Right cardiac atrium (tissue), 5 donors: ENCODE data around the gene CLEC16A. TPM values are rescaled to one million over a fixed set of nuclear protein-coding genes. Genes with fewer than 3 reads are reported as not detected.

Experiments used
- ATAC-seq, 2 donors: fragments of 200-7000 bp; cut with Tn5 transposase; one replicate each; pipeline versions ENCODE4 v1.8.0 to v1.9.1; 2020; ENCODE audit warnings: moderate library complexity in 2 of 2, mild to moderate bottlenecking in 1 of 2
- DNase-seq, 3 donors: peaks; one replicate each; pipeline ENCODE4 v3.0.0-alpha.2; 2020
- H3K27ac ChIP-seq: one replicate; pipeline ENCODE4 v1.5.1; 2013; ENCODE audit warnings: mild to moderate bottlenecking, low read length, control low read depth, moderate library complexity
- H3K27me3 ChIP-seq: one replicate; pipeline ENCODE4 v1.6.1; 2013; ENCODE audit not compliant: control insufficient read depth, insufficient read depth
- H3K4me1 ChIP-seq: one replicate; pipeline ENCODE4 v1.6.1; 2013; ENCODE audit warnings: low read length; ENCODE audit not compliant: control insufficient read depth, insufficient read depth
- H3K4me3 ChIP-seq: one replicate; pipeline ENCODE4 v1.5.1; 2013; ENCODE audit warnings: low read length, control low read depth
- H3K9me3 ChIP-seq: one replicate; pipeline ENCODE4 v1.6.1; 2013; ENCODE audit warnings: low read length; ENCODE audit not compliant: control insufficient read depth
- WGBS: extraction: QIAGEN DNeasy Blood & Tissue Kit; methylation state at CpG from one replicate; pipeline ENCODE4 v1.1.7; 2013; 5-methylcytosine and 5-hydroxymethylcytosine counted together
- intact Hi-C, 4 donors: fragments of 100-400 bp; cut with DNase I; formaldehyde crosslinking; loops; one replicate each; pipeline versions ENCODE4 v1.11.0 to v1.14.0; 2022 to 2023
- polyA plus RNA-seq: library from polyadenylated mRNA; stranded (reverse); fragments of 200-250 nt; gene quantifications from one replicate; pipeline ENCODE4 v1.2.3, GENCODE V29; 2013
- total RNA-seq, 4 donors: library from RNA; stranded (reverse); fragmentation: NEBNext Ultra II Directional; extraction: Animal tissue kit (Norgen Biotek cat#: 25700); gene quantifications; one replicate each; pipeline ENCODE4 v1.2.1, GENCODE V29; 2021
- donor health status: healthy with polysubstance abuse.
- donor health status: DM: no; HTN: yes; CAD: no.
- donor health status: DM: no; HTN: no; CAD: no.
- donor health status: DM: no; HTN: yes; CAD: no; lungs with severe emphysema.
- donor health status: DM: yes; HTN: yes; CAD: no.

Gene CLEC16A
- total and polyA plus RNA-seq, 5 donors: 14.9 to 31.5 (median 29.2) TPM

GRCh38 chr16:11170201-11170600 lies 225.8 kb downstream of the CLEC16A start:
- intact Hi-C loops: no loop called here

GRCh38 chr16:11170696-11171447 lies 226.5 kb downstream of the CLEC16A start:
- no peak for ATAC-seq
- DNase-seq: no peak
- H3K4me3 ChIP-seq: no peak overlapping the region
- peaks cover 9% of the 10 kb centered on the region for H3K4me1 ChIP-seq
- H3K9me3 ChIP-seq: no peaks in the 10 kb centered on the region
- H3K27me3 ChIP-seq: no peaks in the 10 kb centered on the region
- H3K27ac ChIP-seq: no peak overlapping the region
- intact Hi-C loops: no loop called here
- whole genome bisulfite sequencing: 91% methylated on average over 19 of the region's 19 CpGs

More at GRCh38 chr16:11170201-11170600, 225.8 kb downstream of the CLEC16A start:
- H3K27ac ChIP-seq: no peak overlapping the region
- H3K4me1 ChIP-seq: peaks cover 9% of the 10 kb centered on the region
- no peak overlapping the region for H3K4me3 ChIP-seq
- DNase-seq (no peak), ATAC-seq (no peak)
- WGBS: 88% methylated on average over 7 of the region's 7 CpGs
- no peaks in the 10 kb centered on the region for H3K27me3 ChIP-seq
- H3K9me3 ChIP-seq: no peaks in the 10 kb centered on the region

- no peaks in the 10 kb centered on the region for H3K9me3 ChIP-seq
- no peak for DNase-seq
- no peak for ATAC-seq
- intact Hi-C loops: no loop called here
- H3K4me3 ChIP-seq: no peak overlapping the region
- 87% methylated on average over 4 of the region's 4 CpGs for WGBS
- no peak overlapping the region for H3K27ac ChIP-seq
- H3K27me3 ChIP-seq: no peaks in the 10 kb centered on the region
- peaks cover 9% of the 10 kb centered on the region for H3K4me1 ChIP-seq
Observed at GRCh38 chr16:11171448-11171709, 227.0 kb downstream of the CLEC16A start.

- intact Hi-C loops: no loop called here
Observed at GRCh38 chr16:11171757-11172299, 227.5 kb downstream of the CLEC16A start.

GRCh38 chr16:11173426-11173825 lies 229.1 kb downstream of the CLEC16A start:
- DNase-seq: no peak
- H3K4me3 ChIP-seq: no peak overlapping the region
- intact Hi-C loops: no loop called here
- no peaks in the 10 kb centered on the region for H3K9me3 ChIP-seq
- ATAC-seq: no peak
- no peak overlapping the region for H3K27ac ChIP-seq
- 96% methylated on average over 15 of the region's 15 CpGs for WGBS
- no peaks in the 10 kb centered on the region for H3K27me3 ChIP-seq
- peaks cover 8% of the 10 kb centered on the region for H3K4me1 ChIP-seq

More at GRCh38 chr16:11171757-11172299, 227.5 kb downstream of the CLEC16A start:
- no peak for ATAC-seq
- no peaks in the 10 kb centered on the region for H3K9me3 ChIP-seq
- H3K4me1 ChIP-seq: peaks cover 9% of the 10 kb centered on the region
- no peak for DNase-seq
- no peaks in the 10 kb centered on the region for H3K27me3 ChIP-seq
- no peak overlapping the region for H3K4me3 ChIP-seq
- 73% methylated on average over 3 of the region's 3 CpGs for WGBS
- H3K27ac ChIP-seq: no peak overlapping the region

- WGBS: 97% methylated on average over 26 of the region's 26 CpGs
- H3K4me1 ChIP-seq: peaks cover 2% of the 10 kb centered on the region
- no peak overlapping the region for H3K27ac ChIP-seq
- ATAC-seq (no peak), DNase-seq (peak in 1 of 3 donors; percentile 48)
- intact Hi-C loops: no loop called here
- H3K9me3 ChIP-seq: no peaks in the 10 kb centered on the region
- no peak overlapping the region for H3K4me3 ChIP-seq
- H3K27me3 ChIP-seq: no peaks in the 10 kb centered on the region
Observed at GRCh38 chr16:11174141-11174540, 229.8 kb downstream of the CLEC16A start.

GRCh38 chr16:11175106-11175786 lies 230.9 kb downstream of the CLEC16A start:
- 74% methylated on average over 7 of the region's 7 CpGs for WGBS
- Histone ChIP-seq H3K4me1 (peaks cover 2% of the 10 kb centered on the region), H3K4me3 (no peak overlapping the region), H3K9me3 (no peaks in the 10 kb centered on the region), H3K27ac (no peak overlapping the region), H3K27me3 (no peaks in the 10 kb centered on the region)
- no peak for DNase-seq
- intact Hi-C loops: no loop called here
- no peak for ATAC-seq

GRCh38 chr16:11175787-11176341 lies 231.5 kb downstream of the CLEC16A start:
- intact Hi-C loops: no loop called here
- ATAC-seq: no peak
- Histone ChIP-seq H3K27ac (no peak overlapping the region), H3K4me3 (no peak overlapping the region), H3K4me1 (peaks cover 2% of the 10 kb centered on the region), H3K27me3 (no peaks in the 10 kb centered on the region), H3K9me3 (no peaks in the 10 kb centered on the region)
- no peak for DNase-seq
- 95% methylated on average over 11 of the region's 11 CpGs for WGBS

- Histone ChIP-seq H3K27me3 (no peaks in the 10 kb centered on the region), H3K4me3 (no peak overlapping the region), H3K4me1 (no peaks in the 10 kb centered on the region), H3K27ac (no peak overlapping the region), H3K9me3 (no peaks in the 10 kb centered on the region)
- WGBS: 94% methylated on average over 6 of the region's 6 CpGs
- no peak for ATAC-seq
- DNase-seq: no peak
- intact Hi-C loops: no loop called here
Observed at GRCh38 chr16:11177578-11178160, 233.3 kb downstream of the CLEC16A start.

GRCh38 chr16:11178424-11178823 lies 234.1 kb downstream of the CLEC16A start:
- Histone ChIP-seq H3K27ac (no peak overlapping the region), H3K9me3 (no peaks in the 10 kb centered on the region), H3K27me3 (no peaks in the 10 kb centered on the region), H3K4me3 (no peak overlapping the region), H3K4me1 (no peaks in the 10 kb centered on the region)
- intact Hi-C loops: no loop called here
- 95% methylated on average over 24 of the region's 24 CpGs for WGBS
- DNase-seq (no peak), ATAC-seq (no peak)

- ATAC-seq: no peak
- intact Hi-C loops: no loop called here
- Histone ChIP-seq H3K4me3 (no peak overlapping the region), H3K9me3 (no peaks in the 10 kb centered on the region), H3K4me1 (no peaks in the 10 kb centered on the region), H3K27ac (no peak overlapping the region), H3K27me3 (no peaks in the 10 kb centered on the region)
- DNase-seq: no peak
- 79% methylated on average over 8 of the region's 8 CpGs for WGBS
Observed at GRCh38 chr16:11179574-11179973, 235.2 kb downstream of the CLEC16A start.
